Activated CD8-positive, alpha-beta memory T cell treated with anti-CD3 and anti-CD28 coated beads for 1 hour (primary cell): Measurements from ENCODE around the gene ILDR1.
"Not testable (repeated sequence)": the region's sequence is repeated elsewhere in the genome, so short reads cannot be mapped to it uniquely, and the experiment has no call there.

Experiments used
- DNase-seq, 2 donors: peaks; one replicate each; pipeline ENCODE4 v3.0.0-alpha.2; 2020; ENCODE audit warnings: low read depth in 1 of 2; ENCODE audit errors: extremely low read depth in 1 of 2

Gene ILDR1

DNA sequence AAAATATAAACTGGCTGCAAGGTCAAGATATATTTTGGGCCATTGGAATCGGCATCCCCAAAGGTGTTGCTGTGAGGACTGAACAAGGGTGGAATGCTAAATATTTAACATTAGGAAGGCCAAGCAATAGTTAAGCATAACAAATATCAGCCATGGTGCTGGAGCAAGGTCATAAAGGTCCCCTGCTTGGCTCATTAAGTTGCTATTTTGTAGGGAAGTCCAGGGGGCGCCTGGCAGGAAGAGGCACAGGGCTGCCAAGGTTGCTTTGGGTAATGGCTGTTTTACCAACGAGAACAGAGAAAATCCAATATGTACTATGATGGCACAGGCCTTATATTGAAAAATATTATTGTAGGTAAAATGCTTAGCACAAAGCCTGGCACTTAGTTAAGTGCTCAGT lies 65.7 kb downstream of the ILDR1 start:
- DNase-seq = no peak

DNA sequence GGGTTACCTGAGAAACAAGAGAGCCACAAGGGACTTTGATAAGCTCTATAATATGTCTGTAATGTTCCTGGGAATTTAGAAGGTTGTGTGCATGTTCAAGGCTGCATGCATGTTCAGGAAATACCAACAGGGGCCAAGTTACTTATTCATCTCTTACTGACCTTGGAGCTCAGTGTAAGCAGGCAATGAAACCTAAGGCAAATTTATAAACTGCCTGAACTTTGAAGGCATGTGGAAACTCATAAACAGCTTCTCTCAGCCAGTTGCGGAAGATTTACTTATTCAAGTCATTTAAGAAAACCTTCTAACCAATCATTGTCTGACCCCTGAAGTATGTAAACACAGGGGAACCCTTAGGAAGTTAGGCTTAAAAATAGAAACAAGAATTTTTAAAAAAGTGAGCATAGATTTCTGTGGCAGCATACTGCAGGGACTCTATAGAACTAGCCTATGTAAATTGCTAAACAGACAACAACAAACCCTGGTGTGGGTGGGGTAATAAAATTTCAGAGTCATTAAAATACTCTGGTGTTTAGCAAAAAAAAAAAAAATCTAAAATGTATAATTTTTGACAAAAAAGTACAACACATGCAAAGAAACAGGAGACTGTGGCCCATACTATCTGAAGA lies 70.6 kb downstream of the ILDR1 start:
- DNase-seq = no peak

DNA sequence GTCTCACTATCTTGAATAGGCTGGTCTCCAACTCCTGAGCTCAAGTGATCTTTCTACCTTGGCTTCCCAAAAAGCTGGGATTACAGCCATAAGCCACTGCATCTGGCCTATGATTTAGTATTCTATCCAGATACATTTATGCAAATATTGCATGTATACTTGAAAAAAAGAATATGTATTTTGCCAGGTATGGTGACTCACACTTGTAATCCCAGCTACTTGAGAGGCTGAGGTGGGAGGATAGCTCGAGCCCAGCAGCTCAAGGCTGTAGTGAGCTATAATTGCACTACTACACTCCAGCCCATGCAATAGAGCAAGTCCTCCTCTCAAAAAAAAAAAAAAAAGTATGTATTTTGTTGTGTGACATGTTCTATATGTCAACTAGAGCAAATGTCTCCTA lies 73.4 kb downstream of the ILDR1 start:
- no peak for DNase-seq

DNA sequence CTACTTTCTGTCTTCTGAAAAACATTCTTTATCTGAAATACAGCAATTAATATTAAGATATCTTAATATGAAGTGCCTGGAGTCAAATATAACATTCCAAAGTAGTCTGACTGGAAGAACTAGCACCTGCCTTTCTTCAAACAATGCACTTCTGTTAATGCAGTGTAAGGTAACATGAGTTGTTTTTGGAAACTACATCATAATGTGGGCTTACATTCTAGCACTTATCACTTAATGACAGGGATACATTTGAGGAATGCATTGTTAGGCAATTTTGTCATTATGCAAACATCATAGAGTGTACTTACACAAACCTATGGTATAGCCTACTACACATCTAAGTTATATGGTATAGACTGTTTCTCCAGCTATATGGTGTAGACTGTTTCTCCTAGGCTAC lies 78.6 kb downstream of the ILDR1 start:
- no peak for DNase-seq

DNA sequence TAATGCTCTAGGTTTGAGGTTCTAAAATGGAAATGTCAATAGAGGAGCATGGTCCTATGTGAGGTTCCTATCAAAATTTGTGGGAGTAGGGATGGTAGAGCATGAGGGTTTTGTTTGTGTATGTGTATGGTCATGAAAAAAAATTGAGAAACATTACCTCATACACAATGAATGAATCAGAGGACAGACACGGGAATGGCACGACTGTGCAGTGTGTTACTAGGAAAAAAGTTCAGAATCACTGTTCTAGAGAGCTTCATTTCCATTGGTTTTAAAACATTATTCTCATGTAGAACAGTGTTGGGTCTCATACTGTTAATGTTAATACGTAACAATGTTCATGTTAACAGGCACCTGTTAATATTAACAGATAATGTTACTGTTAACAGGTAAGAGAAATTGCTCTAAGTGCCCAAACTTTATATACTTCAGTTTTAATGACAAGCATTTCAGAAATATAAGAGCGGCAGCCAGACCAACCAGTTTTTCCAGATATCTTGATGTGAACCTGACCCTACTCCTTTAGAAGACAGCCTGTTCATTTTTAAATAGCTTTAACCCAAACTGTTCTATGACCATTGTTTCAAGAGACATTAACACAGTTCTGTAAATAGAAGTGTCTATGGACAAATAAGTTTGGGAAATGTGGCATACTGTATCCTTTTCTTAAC lies 79.8 kb downstream of the ILDR1 start:
- DNase-seq = no peak

DNA sequence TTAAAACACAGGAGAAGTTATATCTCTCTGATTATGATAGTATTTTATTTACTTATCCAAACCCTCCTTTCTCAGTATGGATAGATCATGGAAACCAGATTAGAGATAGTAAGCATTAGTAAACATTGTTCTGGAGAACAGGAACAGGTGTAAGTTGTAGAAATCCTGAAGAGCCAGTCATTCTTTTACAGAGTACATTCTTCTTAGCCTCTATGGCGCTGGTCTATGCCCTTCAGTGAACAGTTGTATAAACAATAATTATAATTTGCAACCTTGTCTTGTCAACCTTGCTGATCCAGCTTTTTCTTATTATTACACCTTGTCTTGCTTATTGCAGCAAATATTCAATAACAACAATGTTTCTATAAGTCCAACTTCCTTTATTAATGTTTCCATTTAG lies 80.5 kb downstream of the ILDR1 start:
- DNase-seq = no peak

DNA sequence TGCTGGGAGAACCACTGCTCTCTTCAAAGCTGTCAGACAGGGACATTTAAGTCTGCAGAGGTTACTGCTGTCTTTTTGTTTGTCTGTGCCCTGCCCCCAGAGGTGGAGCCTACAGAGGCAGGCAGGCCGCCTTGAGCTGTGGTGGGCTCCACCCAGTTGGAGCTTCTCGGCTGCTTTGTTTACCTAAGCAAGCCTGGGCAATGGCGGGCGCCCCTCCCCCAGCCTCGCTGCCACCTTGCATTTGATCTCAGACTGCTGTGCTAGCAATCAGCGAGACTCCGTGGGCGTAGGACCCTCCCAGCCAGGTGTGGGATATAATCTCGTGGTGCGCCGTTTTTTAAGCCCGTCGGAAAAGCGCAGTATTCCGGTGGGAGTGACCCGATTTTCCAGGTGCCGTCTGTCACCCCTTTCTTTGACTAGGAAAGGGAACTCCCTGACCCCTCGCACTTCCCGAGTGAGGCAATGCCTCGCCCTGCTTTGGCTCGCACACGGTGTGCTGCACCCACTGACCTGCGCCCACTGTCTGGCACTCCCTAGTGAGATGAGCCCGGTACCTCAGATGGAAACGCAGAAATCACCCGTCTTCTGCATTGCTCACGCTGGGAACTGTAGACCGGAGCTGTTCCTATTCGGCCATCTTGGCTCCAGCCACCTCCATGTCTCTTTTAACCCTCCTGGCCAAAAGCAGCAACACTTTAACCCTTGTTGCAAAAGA lies 83.7 kb downstream of the ILDR1 start:
- not testable (repeated sequence) for DNase-seq
